ENCODE results near the gene AIG1.

Gene AIG1

GRCh38 chr6:143107911-143108761 lies 47.4 kb downstream of the AIG1 start:
- TF ChIP-seq SUZ12 (IDR thresholded peaks at IDR 0.05) (no peak), ZNF384 (IDR thresholded peaks at IDR 0.05) (no peak), BHLHE40 (IDR thresholded peaks at IDR 0.05; ENCODE audit: borderline replicate concordance) (no peak), FOXM1 (IDR thresholded peaks at IDR 0.05; ENCODE audit: borderline replicate concordance) (no peak), HDGF (IDR thresholded peaks at IDR 0.05; ENCODE audit: borderline replicate concordance) (no peak), FOXA1 (IDR thresholded peaks at IDR 0.05) (no peak), CTBP1 (IDR thresholded peaks at IDR 0.05; ENCODE audit: borderline replicate concordance) (no peak), SP1 (IDR thresholded peaks at IDR 0.05) (no peak), ELF4 (IDR thresholded peaks at IDR 0.05) (no peak)
- ChIA-PET POLR2A (no interaction called here), CTCF (no interaction called here)
- DNase-seq (ENCODE audit: extremely low spot score) = no peak

GRCh38 chr6:143109196-143109595 lies 48.5 kb downstream of the AIG1 start:
- DNase-seq (ENCODE audit: extremely low spot score) = no peak
- TF ChIP-seq SP1 (IDR thresholded peaks at IDR 0.05) = no peak
- TF ChIP-seq ARNT (IDR thresholded peaks at IDR 0.05) = no peak
- TF ChIP-seq HDGF (IDR thresholded peaks at IDR 0.05; ENCODE audit: borderline replicate concordance) = no peak
- TF ChIP-seq ZNF384 (IDR thresholded peaks at IDR 0.05) = no peak
- CTCF ChIA-PET = no interaction called here
- POLR2A ChIA-PET = no interaction called here

DNA sequence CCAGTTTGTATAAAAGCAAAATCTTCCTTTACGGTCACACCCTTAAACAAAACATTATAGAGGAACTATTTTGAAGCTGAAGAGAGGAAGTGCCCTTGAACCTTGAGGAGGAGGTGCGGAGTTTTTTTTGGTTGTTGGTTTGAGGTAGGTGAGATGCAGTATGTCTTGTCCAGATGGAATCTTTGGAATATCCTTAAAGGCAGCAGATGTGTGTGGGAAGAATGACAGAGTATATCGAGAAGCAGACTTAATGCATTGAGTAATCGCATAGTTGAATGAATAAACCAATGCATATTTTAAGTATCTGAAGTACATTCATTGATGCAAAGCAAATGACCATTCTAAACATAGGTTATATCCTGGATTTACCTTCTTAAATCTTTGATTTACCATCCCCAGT lies 49.9 kb downstream of the AIG1 start:
- POLR2A ChIA-PET = no interaction called here
- CTCF ChIA-PET = no interaction called here
- no peak for TF ChIP-seq NFRKB (IDR thresholded peaks at IDR 0.05)
- no peak for TF ChIP-seq ELF4 (IDR thresholded peaks at IDR 0.05)
- no peak for TF ChIP-seq SUZ12 (IDR thresholded peaks at IDR 0.05)
- TF ChIP-seq TARDBP (IDR thresholded peaks at IDR 0.05) = no peak
- TF ChIP-seq LEF1 (IDR thresholded peaks at IDR 0.05; ENCODE audit: borderline replicate concordance) = no peak
- no peak for TF ChIP-seq SP1 (IDR thresholded peaks at IDR 0.05)
- no peak for DNase-seq (ENCODE audit: extremely low spot score)

DNA sequence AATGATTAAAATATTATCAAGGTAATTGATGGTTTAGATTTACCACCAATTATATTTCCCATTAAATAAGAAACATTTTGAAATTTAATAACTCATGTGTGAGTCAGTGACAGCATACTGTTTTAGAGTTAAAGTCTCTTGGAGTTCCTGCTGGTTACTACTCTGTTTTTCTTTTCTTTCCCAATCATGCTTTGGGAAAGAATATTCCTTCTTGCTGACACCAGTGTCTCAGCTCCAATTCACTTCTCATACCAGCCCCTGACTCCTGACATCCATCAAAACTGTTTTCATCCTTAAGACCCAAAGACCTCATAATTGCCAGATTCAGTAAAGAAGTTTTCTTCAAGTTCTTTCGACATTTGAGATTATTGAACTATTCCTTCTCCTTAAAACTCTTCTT lies 50.3 kb downstream of the AIG1 start:
- TF ChIP-seq HDGF (IDR thresholded peaks at IDR 0.05; ENCODE audit: borderline replicate concordance) (no peak), PKNOX1 (IDR thresholded peaks at IDR 0.05) (no peak), FOXA1 (IDR thresholded peaks at IDR 0.05) (no peak), ARNT (IDR thresholded peaks at IDR 0.05) (no peak), ELF4 (IDR thresholded peaks at IDR 0.05) (no peak), FOXK2 (IDR thresholded peaks at IDR 0.05) (no peak), FOXM1 (IDR thresholded peaks at IDR 0.05; ENCODE audit: borderline replicate concordance) (no peak), L3MBTL2 (conservative IDR thresholded peaks at IDR 0.05) (no peak)
- DNase-seq (ENCODE audit: extremely low spot score) = no peak

DNA sequence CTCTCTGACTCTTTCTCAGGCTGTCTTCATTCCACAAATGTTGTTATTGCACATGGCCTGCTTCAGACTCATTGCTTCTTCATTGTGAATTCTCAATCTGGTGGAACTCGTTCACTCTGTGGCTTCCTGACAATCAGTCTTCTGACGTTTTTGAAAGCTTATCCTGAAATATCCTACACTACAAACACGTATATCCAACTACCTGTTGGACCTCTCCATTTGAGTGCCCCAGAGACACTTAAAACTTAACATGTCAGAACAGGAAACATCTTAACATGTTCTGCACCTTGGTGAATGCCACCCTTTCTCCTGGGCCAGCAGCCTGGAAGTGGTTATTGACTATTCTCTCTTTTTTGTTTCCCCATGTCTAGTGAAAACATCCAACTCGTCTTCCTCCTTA lies 50.8 kb downstream of the AIG1 start:
- ChIA-PET POLR2A (no interaction called here), CTCF (no interaction called here)
- no peak for DNase-seq (ENCODE audit: extremely low spot score)
- TF ChIP-seq FOXK2 (IDR thresholded peaks at IDR 0.05) (no peak), ELF4 (IDR thresholded peaks at IDR 0.05) (no peak), BHLHE40 (IDR thresholded peaks at IDR 0.05; ENCODE audit: borderline replicate concordance) (no peak), FOXA1 (IDR thresholded peaks at IDR 0.05) (no peak), FOXM1 (IDR thresholded peaks at IDR 0.05; ENCODE audit: borderline replicate concordance) (no peak), SP1 (IDR thresholded peaks at IDR 0.05) (no peak), PKNOX1 (IDR thresholded peaks at IDR 0.05) (no peak), CTBP1 (IDR thresholded peaks at IDR 0.05; ENCODE audit: borderline replicate concordance) (no peak), L3MBTL2 (conservative IDR thresholded peaks at IDR 0.05) (no peak), HDGF (IDR thresholded peaks at IDR 0.05; ENCODE audit: borderline replicate concordance) (no peak), ZNF384 (IDR thresholded peaks at IDR 0.05) (no peak), ARNT (IDR thresholded peaks at IDR 0.05) (no peak), NFRKB (IDR thresholded peaks at IDR 0.05) (no peak), TARDBP (IDR thresholded peaks at IDR 0.05) (no peak), LEF1 (IDR thresholded peaks at IDR 0.05; ENCODE audit: borderline replicate concordance) (no peak), SUZ12 (IDR thresholded peaks at IDR 0.05) (no peak)

More for the DNA sequence above, 50.3 kb downstream of the AIG1 start:
- POLR2A ChIA-PET = no interaction called here
- CTCF ChIA-PET = no interaction called here

GRCh38 chr6:143112084-143112768 lies 51.5 kb downstream of the AIG1 start:
- TF ChIP-seq TARDBP (IDR thresholded peaks at IDR 0.05) = no peak
- TF ChIP-seq FOXA1 (IDR thresholded peaks at IDR 0.05) = no peak
- no peak for TF ChIP-seq CTBP1 (IDR thresholded peaks at IDR 0.05; ENCODE audit: borderline replicate concordance)
- no peak for TF ChIP-seq ELF4 (IDR thresholded peaks at IDR 0.05)
- TF ChIP-seq HDGF (IDR thresholded peaks at IDR 0.05; ENCODE audit: borderline replicate concordance) = no peak
- TF ChIP-seq ARNT (IDR thresholded peaks at IDR 0.05) = no peak
- no peak for TF ChIP-seq SP1 (IDR thresholded peaks at IDR 0.05)
- no peak for TF ChIP-seq SUZ12 (IDR thresholded peaks at IDR 0.05)
- TF ChIP-seq PKNOX1 (IDR thresholded peaks at IDR 0.05) = no peak
- no peak for TF ChIP-seq ZNF384 (IDR thresholded peaks at IDR 0.05)
- no peak for TF ChIP-seq LEF1 (IDR thresholded peaks at IDR 0.05; ENCODE audit: borderline replicate concordance)
- no peak for TF ChIP-seq NFRKB (IDR thresholded peaks at IDR 0.05)
- no peak for TF ChIP-seq FOXK2 (IDR thresholded peaks at IDR 0.05)
- no peak for TF ChIP-seq BHLHE40 (IDR thresholded peaks at IDR 0.05; ENCODE audit: borderline replicate concordance)
- no peak for TF ChIP-seq FOXM1 (IDR thresholded peaks at IDR 0.05; ENCODE audit: borderline replicate concordance)
- no peak for TF ChIP-seq L3MBTL2 (conservative IDR thresholded peaks at IDR 0.05)
- ChIA-PET CTCF (no interaction called here), POLR2A (no interaction called here)
- no peak for DNase-seq (ENCODE audit: extremely low spot score)
